Central memory CD8-positive, alpha-beta T cell (primary cell): ENCODE measurements around the gene PDIA6.
A peak's percentile ranks its signal among the peaks of the same experiment; 100 is the strongest.

Source experiments
- ATAC-seq: fragments of 150-1000 bp; cut with Tn5 transposase; replicated peaks from 2 replicates; pipeline ENCODE4 v1.10.0; 2022; ENCODE audit warnings: mild to moderate bottlenecking, moderate FRiP score, moderate number of reproducible peaks; ENCODE audit not compliant: poor library complexity, severe bottlenecking; ENCODE audit errors: extremely low read depth
- DNase-seq, 2 donors: peaks; one replicate each; pipeline ENCODE4 v3.0.0; 2021; ENCODE audit warnings: low spot score in 2 of 2
- H3K27ac Mint-ChIP-seq: one replicate; pipeline ENCODE4 v1.8.0; 2022; ENCODE audit warnings: low read depth, mild to moderate bottlenecking, moderate library complexity, mixed read lengths
- H3K27me3 Mint-ChIP-seq: one replicate; pipeline ENCODE4 v1.8.0; 2022; ENCODE audit warnings: mixed read lengths
- H3K36me3 Mint-ChIP-seq: one replicate; pipeline ENCODE4 v1.8.0; 2022; ENCODE audit warnings: mild to moderate bottlenecking, moderate library complexity, mixed read lengths; ENCODE audit not compliant: insufficient read depth
- H3K4me1 Mint-ChIP-seq: one replicate; pipeline ENCODE4 v1.8.0; 2022; ENCODE audit warnings: mixed read lengths
- H3K4me3 Mint-ChIP-seq: one replicate; pipeline ENCODE4 v1.8.0; 2022; ENCODE audit warnings: mild to moderate bottlenecking, moderate library complexity, mixed read lengths
- H3K9me3 Mint-ChIP-seq: one replicate; pipeline ENCODE4 v1.8.0; 2022; ENCODE audit warnings: mixed read lengths

PDIA6 gene

GRCh38 chr2:10841547-10842219, 29.1 kb upstream of the PDIA6 start:
- no peak for ATAC-seq
- H3K27me3 Mint-ChIP-seq: peaks cover 74% of the 10 kb centered on the region
- H3K9me3 Mint-ChIP-seq: peaks cover 22% of the 10 kb centered on the region
- no peak for DNase-seq
- no peaks in the 10 kb centered on the region for H3K4me1 Mint-ChIP-seq
- no peak overlapping the region for H3K4me3 Mint-ChIP-seq
- no peak overlapping the region for H3K27ac Mint-ChIP-seq
- peaks cover 2% of the 10 kb centered on the region for H3K36me3 Mint-ChIP-seq

DNA sequence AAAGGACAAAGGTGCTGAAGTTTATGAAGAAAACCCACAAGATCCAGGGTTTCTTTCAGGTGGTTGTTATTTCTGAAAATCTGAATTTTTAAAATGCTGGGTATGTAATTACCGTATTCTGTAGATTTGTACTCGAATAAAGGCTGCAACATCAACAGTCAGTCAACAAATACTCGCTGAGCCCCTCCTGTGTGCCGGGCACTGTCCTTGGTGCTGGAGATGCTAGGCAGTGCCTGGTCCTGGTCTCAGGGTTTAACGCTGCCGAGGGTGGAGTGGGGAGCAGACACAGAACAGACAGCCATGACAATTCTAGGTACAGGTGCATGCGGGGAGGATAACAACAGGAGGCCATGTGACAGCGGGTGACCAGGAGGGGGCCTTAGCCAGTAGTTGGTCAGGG, 27.2 kb upstream of the PDIA6 start:
- H3K4me1 Mint-ChIP-seq: no peaks in the 10 kb centered on the region
- no peak overlapping the region for H3K4me3 Mint-ChIP-seq
- no peaks in the 10 kb centered on the region for H3K36me3 Mint-ChIP-seq
- ATAC-seq (no peak), DNase-seq (no peak)
- peaks cover 22% of the 10 kb centered on the region for H3K9me3 Mint-ChIP-seq
- peaks cover 64% of the 10 kb centered on the region for H3K27me3 Mint-ChIP-seq
- H3K27ac Mint-ChIP-seq: no peak overlapping the region

- Mint-ChIP-seq H3K27me3 (peaks cover 54% of the 10 kb centered on the region), H3K36me3 (no peaks in the 10 kb centered on the region), H3K9me3 (peaks cover 22% of the 10 kb centered on the region), H3K27ac (no peak overlapping the region), H3K4me3 (no peak overlapping the region), H3K4me1 (no peaks in the 10 kb centered on the region)
- ATAC-seq: no peak
- DNase-seq: no peak
Observed at GRCh38 chr2:10838734-10839133, 26.1 kb upstream of the PDIA6 start.

DNA sequence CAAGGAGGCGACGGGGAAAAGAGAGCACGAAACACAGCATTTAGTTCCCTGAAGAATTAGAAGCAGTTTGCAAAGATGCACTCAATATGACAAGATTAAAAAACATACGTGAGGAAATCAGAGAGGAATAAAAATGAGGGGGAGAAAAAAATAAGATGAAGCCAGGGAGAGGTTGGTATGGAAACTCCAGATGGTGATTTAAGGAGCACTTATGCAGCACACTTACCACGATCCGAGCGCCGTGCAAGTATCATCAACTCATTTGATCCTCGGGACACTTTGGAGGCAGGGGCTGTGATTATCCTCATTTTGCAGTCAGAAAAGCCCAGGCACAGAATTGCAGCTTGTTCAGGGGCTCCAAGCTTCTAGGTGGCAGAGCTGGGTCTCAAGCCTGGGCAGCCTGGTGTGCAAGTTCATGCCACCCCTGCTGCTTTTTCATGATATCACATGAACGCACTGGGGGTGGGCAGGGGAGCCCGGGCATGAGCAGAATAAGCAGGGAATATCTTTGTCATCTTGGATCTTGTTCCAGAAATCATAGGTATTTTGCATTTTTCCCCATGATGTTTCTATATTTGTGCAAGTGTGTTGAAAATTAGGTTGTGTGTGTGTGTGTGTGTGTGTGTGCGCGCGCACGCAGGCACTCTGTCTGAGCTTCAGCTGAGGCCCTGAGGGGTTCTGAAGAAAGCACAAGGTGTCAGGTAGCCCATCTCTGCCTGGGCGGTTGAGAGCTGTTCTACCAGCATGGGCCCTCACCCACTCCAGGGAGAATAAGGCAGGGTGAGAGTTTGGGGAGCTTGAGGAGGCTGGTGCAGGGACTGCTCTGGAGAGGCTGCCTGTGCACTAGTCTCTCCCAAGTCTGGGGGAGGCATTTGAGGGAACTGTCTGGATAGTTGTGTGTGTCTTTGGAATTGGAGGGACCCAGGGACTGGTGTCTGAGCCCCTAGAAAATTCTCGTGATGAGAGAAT, 25.0 kb upstream of the PDIA6 start:
- ATAC-seq (no peak), DNase-seq (no peak)
- Mint-ChIP-seq H3K27ac (no peak overlapping the region), H3K4me3 (no peak overlapping the region), H3K4me1 (peaks cover under 1% of the 10 kb centered on the region), H3K36me3 (no peaks in the 10 kb centered on the region), H3K27me3 (peaks cover 55% of the 10 kb centered on the region), H3K9me3 (peaks cover 22% of the 10 kb centered on the region)

GRCh38 chr2:10835052-10835970, 22.7 kb upstream of the PDIA6 start:
- ATAC-seq (peak; percentile 61), DNase-seq (peak; percentile 50 to 69)
- Mint-ChIP-seq H3K4me1 (peaks cover 5% of the 10 kb centered on the region), H3K27ac (no peak overlapping the region), H3K36me3 (peaks cover 1% of the 10 kb centered on the region), H3K4me3 (no peak overlapping the region), H3K27me3 (peaks cover 59% of the 10 kb centered on the region), H3K9me3 (peaks cover 6% of the 10 kb centered on the region)

GRCh38 chr2:10834068-10834655, 21.6 kb upstream of the PDIA6 start:
- ATAC-seq: no peak
- peaks cover 5% of the 10 kb centered on the region for H3K4me1 Mint-ChIP-seq
- H3K27ac Mint-ChIP-seq: no peak overlapping the region
- no peak for DNase-seq
- H3K9me3 Mint-ChIP-seq: no peaks in the 10 kb centered on the region
- no peak overlapping the region for H3K4me3 Mint-ChIP-seq
- H3K36me3 Mint-ChIP-seq: peaks cover 1% of the 10 kb centered on the region
- H3K27me3 Mint-ChIP-seq: peaks cover 56% of the 10 kb centered on the region

DNA sequence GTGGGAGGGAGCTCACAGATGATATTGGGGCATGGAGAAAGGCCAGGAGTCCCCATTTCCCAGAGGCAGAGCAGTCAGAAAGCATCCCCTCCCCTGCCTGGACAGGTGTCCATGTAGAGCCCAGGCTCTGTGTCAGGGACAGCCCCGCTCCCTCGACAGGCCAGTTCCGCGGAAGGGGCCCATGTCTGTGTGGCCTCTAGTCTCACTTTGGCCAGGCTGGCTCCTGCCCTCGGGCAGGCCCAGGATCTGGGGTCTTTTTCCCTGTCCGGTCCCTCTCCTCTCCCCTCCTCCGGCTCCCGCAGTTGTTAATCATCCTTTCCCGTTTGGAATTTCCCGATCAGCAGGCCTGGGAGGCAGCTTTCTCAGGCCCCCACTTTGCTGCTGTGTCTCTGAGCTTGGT, 20.4 kb upstream of the PDIA6 start:
- no peak for DNase-seq
- Mint-ChIP-seq H3K9me3 (no peaks in the 10 kb centered on the region), H3K4me1 (peaks cover 5% of the 10 kb centered on the region), H3K27ac (no peak overlapping the region), H3K36me3 (peaks cover 1% of the 10 kb centered on the region), H3K27me3 (peaks cover 46% of the 10 kb centered on the region), H3K4me3 (no peak overlapping the region)
- no peak for ATAC-seq

- peaks cover 5% of the 10 kb centered on the region for H3K4me1 Mint-ChIP-seq
- peak; percentile 83 for ATAC-seq
- H3K27me3 Mint-ChIP-seq: peaks cover 40% of the 10 kb centered on the region
- H3K9me3 Mint-ChIP-seq: no peaks in the 10 kb centered on the region
- peaks cover 1% of the 10 kb centered on the region for H3K36me3 Mint-ChIP-seq
- DNase-seq: peak; percentile 69 to 79
- H3K4me3 Mint-ChIP-seq: no peak overlapping the region
- H3K27ac Mint-ChIP-seq: no peak overlapping the region
Observed at GRCh38 chr2:10832203-10832936, 19.8 kb upstream of the PDIA6 start.

DNA sequence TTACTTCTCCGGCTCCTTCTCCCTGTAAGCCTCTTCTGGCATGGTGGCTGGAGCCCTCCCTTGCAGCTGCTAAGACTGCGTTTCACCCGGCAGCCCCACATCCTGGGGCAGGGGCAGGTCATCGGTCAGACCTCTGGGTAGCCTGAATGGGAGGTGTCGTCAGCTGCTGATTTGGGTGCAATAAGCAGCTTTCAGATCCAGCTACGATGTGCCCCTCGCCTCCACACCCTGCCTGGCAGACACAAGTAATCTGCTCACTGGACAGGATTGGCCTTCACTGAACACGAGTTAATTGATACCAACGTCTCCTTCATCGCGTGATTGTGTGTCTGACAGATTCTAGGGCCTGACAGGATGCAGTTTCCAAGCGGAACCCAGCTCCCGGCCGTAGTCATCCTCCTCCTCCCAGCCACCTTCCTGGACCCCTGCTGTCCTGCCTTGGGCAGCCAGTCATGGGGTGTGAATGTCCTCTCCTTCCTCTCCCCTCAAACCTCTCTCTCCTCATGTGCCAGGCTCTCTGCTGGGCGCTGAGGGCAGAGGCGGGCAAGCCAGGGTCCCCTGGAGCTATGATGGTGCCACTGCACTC, 18.9 kb upstream of the PDIA6 start:
- no peak overlapping the region for H3K27ac Mint-ChIP-seq
- DNase-seq (no peak), ATAC-seq (no peak)
- no peak overlapping the region for H3K4me3 Mint-ChIP-seq
- peaks cover 5% of the 10 kb centered on the region for H3K4me1 Mint-ChIP-seq
- H3K36me3 Mint-ChIP-seq: peaks cover 1% of the 10 kb centered on the region
- H3K27me3 Mint-ChIP-seq: peaks cover 44% of the 10 kb centered on the region
- no peaks in the 10 kb centered on the region for H3K9me3 Mint-ChIP-seq

- ATAC-seq: no peak
- no peak for DNase-seq
- peaks cover 5% of the 10 kb centered on the region for H3K4me1 Mint-ChIP-seq
- no peak overlapping the region for H3K27ac Mint-ChIP-seq
- H3K27me3 Mint-ChIP-seq: peaks cover 51% of the 10 kb centered on the region
- H3K9me3 Mint-ChIP-seq: no peaks in the 10 kb centered on the region
- peaks cover 1% of the 10 kb centered on the region for H3K36me3 Mint-ChIP-seq
- H3K4me3 Mint-ChIP-seq: no peak overlapping the region
Observed at GRCh38 chr2:10830641-10831399, 18.2 kb upstream of the PDIA6 start.

GRCh38 chr2:10830203-10830602, 17.6 kb upstream of the PDIA6 start:
- peaks cover 57% of the 10 kb centered on the region for H3K27me3 Mint-ChIP-seq
- H3K9me3 Mint-ChIP-seq: no peaks in the 10 kb centered on the region
- H3K4me3 Mint-ChIP-seq: no peak overlapping the region
- H3K27ac Mint-ChIP-seq: no peak overlapping the region
- no peak for DNase-seq
- no peak for ATAC-seq
- H3K4me1 Mint-ChIP-seq: peaks cover 5% of the 10 kb centered on the region
- H3K36me3 Mint-ChIP-seq: peaks cover 2% of the 10 kb centered on the region
